ENCODE measurements around the gene ETV4.
"Not testable (repeated sequence)": the region's sequence is repeated elsewhere in the genome, so short reads cannot be mapped to it uniquely, and the experiment has no call there.

Gene ETV4

DNA sequence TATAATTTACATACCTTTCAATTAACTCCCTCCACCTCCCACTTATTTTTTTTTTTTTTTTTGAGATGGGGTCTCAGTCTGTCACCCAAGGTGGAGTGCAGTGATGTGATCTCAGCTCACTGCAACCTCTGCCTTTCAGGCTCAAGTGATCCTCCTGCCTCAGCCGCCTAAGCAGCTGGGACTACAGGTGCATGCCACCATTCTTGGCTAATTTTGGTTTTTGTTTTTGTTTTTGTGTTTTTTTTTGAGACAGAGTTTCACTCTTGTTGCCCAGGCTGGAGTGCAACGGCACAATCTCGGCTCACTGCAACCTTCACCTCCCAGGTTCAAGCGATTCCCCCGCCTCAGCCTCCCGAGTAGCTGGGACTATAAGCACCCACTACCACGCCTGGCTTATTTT lies 36.7 kb downstream of the ETV4 start:
- DNase-seq, result not testable (repeated sequence)

DNA sequence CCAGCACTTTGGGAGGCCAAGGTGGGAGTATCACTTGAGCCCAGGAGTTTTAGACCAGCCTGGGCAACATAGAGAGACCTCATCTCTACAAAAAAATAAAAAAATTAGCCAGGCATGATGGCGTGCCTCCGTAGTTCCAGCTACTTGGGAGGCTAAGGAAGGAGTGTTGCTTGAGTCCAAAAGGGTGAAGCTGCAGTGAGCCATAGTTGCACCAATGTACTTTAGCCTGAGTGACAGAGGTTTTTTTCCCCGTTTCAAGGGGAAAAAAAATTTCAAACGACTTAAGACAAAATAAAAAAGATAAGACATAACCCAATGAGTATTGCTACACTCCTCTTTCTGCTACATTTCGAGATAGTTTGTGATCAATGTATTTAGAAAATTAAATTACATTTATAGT lies 55.5 kb downstream of the ETV4 start:
- DNase-seq, result no peak

DNA sequence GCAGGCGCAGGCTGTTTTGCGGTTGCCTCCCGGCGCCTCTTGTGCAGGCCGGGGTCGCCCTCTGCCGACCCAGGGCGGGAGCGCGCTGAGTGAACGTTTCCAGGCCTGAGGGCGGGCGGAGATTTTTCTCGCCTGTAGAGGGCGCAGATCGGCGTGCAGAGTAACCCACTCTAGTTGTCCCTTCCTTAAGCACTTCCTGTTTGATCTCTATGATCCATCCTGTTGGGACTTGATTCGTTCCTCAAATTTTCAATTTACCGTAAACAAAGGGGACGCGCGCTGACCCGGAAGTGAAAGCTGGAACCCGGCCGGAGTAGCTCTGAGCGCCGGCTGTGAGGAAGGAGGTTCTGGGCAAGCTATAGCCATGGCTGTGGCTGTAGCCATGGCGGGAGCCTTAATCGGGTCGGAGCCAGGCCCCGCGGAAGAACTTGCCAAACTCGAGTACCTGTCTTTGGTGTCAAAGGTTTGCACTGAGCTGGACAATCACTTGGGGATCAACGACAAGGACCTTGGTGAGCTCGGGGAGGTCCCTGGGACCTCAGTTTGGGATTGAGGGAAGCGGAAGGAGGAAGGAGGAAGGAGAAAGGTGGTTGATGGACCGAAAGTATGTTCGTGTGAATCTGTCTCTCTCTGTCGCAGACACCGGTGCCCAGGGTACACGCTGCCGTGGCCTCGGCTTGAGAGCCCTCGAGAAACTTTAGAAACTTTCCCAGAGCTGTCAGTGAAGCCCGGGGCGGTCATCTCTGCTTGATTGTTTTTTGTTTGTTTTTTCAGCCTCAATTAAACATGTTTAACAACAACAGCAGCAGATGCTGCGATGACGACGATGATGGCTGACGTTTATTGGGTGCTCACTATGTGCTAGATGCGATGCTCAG lies 62.2 kb downstream of the ETV4 start, which contains the start of gene DHX8:
Gene DHX8, plus strand, starts transcription at position 302 of the 878 bp plus-strand sequence. Its CDS starts 63 bp downstream, at position 365.
- peak; percentile 96 to 99 for DNase-seq

DNA sequence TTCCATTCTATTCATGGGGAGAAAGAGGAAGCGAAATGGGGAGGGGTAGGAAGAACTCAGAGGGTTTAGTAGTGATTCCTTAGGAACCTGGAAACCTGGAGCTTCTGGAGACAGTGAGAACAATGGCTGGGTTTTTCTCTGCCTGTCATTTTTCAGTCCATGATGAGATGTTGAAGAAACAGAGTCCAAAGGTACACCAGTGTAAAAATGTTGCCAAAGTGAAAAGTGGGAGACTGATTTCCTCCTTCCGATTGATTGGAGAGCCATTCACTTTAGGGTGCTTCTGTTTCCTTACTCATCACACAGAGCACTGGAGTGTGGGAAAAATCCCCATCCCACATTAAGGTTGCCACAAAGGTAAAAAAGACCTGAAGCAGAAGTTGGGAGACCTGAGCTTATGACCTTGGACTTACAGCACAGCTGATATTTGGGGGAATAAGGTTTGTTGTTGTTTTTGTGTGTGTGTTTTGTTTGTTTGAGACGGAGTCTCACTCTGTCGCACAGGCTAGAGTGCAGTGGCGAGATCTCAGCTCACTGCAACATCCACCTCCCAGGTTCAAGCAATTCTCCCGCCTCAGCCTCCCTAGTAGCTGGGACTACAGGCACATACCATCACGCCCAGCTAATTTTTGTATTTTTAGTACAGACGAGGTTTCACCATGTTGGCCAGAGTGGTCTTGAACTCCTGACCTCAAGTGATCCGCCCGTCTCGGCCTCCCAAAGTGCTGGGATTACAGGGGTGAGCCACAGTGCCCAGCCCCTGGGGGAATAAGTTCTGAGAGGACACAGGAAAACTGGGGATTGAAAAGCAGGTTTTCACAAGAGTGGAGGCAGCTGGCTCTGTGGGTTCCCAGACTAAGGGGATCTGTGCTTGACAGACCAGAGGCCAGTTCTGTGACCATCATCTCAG lies 63.8 kb downstream of the ETV4 start:
- DNase-seq, result no peak

DNA sequence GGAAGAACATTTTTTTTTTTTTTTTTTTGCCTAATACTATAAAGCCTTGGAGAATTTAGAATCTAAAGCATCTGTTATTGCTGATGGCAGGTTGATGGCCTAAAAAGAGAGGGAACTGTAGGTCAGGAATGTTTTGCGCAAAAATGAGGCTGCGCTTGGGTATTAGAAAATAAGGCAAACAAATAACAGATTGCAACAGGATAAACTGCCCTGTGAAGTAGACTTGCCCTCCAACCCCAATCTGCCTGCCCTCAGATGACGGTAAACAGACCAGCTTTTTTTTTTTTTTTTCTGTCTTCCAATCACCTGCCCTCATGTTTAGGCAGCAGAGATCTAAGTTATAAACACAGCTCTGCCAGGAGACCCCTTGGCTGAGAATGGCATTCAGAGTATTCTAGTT lies 66.2 kb downstream of the ETV4 start:
- DNase-seq, result no peak
